ENCODE results near the gene RPS21. TPM values are rescaled to one million over a fixed set of nuclear protein-coding genes. Genes with fewer than 3 reads are reported as not detected.

RPS21 gene
- total and polyA plus RNA-seq, 2 of the 4 experiments (the other 2 are of a cell fraction), result 2,710 to 4,298 TPM

- dilution Hi-C loops (cut with HindIII; ENCODE audit: low sequenced_read_pairs, unreplicated experiment), result no loop called here
- CTCF ChIA-PET, result no interaction called here
- Histone ChIP-seq H3K9me3 (ENCODE audit: control insufficient read depth, insufficient read depth, low read length) (no peaks in the 10 kb centered on the region), H3K4me1 (ENCODE audit: control insufficient read depth, insufficient read depth, low read length) (peaks cover 6% of the 10 kb centered on the region; the same call in 1 of the 2 replicates), H3K9ac (ENCODE audit: low read depth, low read length) (no peak overlapping the region), H3K4me2 (ENCODE audit: low read depth, low read length) (no peak overlapping the region), H3K36me3 (ENCODE audit: control insufficient read depth, insufficient read depth, low read length) (no peaks in the 10 kb centered on the region), H4K5ac (ENCODE audit: low read depth, low read length) (no peak overlapping the region), H3K9me1 (ENCODE audit: insufficient read depth, low read length) (no peaks in the 10 kb centered on the region), H3K18ac (ENCODE audit: low read depth, low read length) (no peak overlapping the region), H3K4me3 (ENCODE audit: insufficient read depth, low read depth, low read length) (no peak overlapping the region), H3K27ac (ENCODE audit: insufficient read depth, low read length) (no peak overlapping the region), H3K14ac (replicated peaks; ENCODE audit: low read depth, low read length) (no peak overlapping the region), H2AFZ (replicated peaks; ENCODE audit: low read length, poor library complexity) (peak overlapping the region; percentile 74), H2BK20ac (ENCODE audit: low read depth, low read length) (no peak overlapping the region), H2AK5ac (ENCODE audit: low read depth, low read length) (no peak overlapping the region), H3K27me3 (ENCODE audit: control insufficient read depth, insufficient read depth, low read length) (peaks cover 8% of the 10 kb centered on the region; the same call in 1 of the 2 replicates), H2BK15ac (ENCODE audit: low read depth, low read length) (no peak overlapping the region), H3K4ac (ENCODE audit: low read depth, low read length) (no peak overlapping the region), H4K91ac (ENCODE audit: insufficient read depth, low read depth, low read length) (no peak overlapping the region), H4K20me1 (ENCODE audit: insufficient read depth, low read length) (no peaks in the 10 kb centered on the region; the same call in 1 of the 2 replicates), H4K8ac (ENCODE audit: low read depth in 2 of 2, low read length in 2 of 2) (no peak overlapping the region), H3K56ac (ENCODE audit: extremely low read depth, insufficient read depth, low read length) (no peak overlapping the region), H3K79me1 (ENCODE audit: low read depth in 1 of 2, low read length in 2 of 2) (peaks cover 4 to 14% of the 10 kb centered on the region in 2 experiments; a peak in 1 of 4 replicates), H3K23ac (ENCODE audit: low read depth, low read length) (no peak overlapping the region), H2BK120ac (ENCODE audit: low read depth, low read length) (no peak overlapping the region), H2BK5ac (ENCODE audit: low read depth, low read length, poor library complexity, severe bottlenecking) (no peak overlapping the region), H2AK9ac (replicated peaks; ENCODE audit: low read depth, low read length, poor library complexity) (no peak overlapping the region)
- TF ChIP-seq SMC3 (IDR thresholded peaks at IDR 0.05; ENCODE audit: low read depth, low read length) (peak; percentile 29; the same call in 1 of the 2 replicates), RAD21 (IDR thresholded peaks at IDR 0.05; ENCODE audit: low read length) (peak; percentile 51), MAFK (IDR thresholded peaks at IDR 0.05; ENCODE audit: low read depth, low read length) (no peak), CTCF (conservative IDR thresholded peaks at IDR 0.05; ENCODE audit: low read depth, low read length) (peak; percentile 52), CHD1 (IDR thresholded peaks at IDR 0.05; ENCODE audit: low read depth, low read length) (no peak), NFE2L2 (IDR thresholded peaks at IDR 0.05; ENCODE audit: low read depth, low read length) (no peak), FOS (IDR thresholded peaks at IDR 0.05; ENCODE audit: low read depth, low read length) (no peak), RFX5 (IDR thresholded peaks at IDR 0.05; ENCODE audit: low read depth, low read length) (no peak), MXI1 (IDR thresholded peaks at IDR 0.05; ENCODE audit: borderline replicate concordance, low read depth, low read length) (no peak), CEBPB (IDR thresholded peaks at IDR 0.05; ENCODE audit: low read depth, low read length) (no peak), POLR2A (IDR thresholded peaks at IDR 0.05; ENCODE audit: low read depth, low read length) (no peak), USF2 (IDR thresholded peaks at IDR 0.05; ENCODE audit: low read depth, low read length) (no peak), MAZ (IDR thresholded peaks at IDR 0.05; ENCODE audit: borderline replicate concordance, low read depth, low read length) (peak; percentile 42; the same call in 1 of the 2 replicates), BHLHE40 (IDR thresholded peaks at IDR 0.05; ENCODE audit: low read depth, low read length) (0 out of 2 replicates have a peak, but pooled peaks have one; percentile 11), RCOR1 (IDR thresholded peaks at IDR 0.05; ENCODE audit: insufficient replicate concordance, low read length) (no peak)
- no peak for DNase-seq
- WGBS, 2 experiments (ENCODE audit: extremely low coverage in 2 of 2, insufficient read length in 1 of 2), result 22% methylated on average over 11 of the region's 30 CpGs; no CpG with 5 or more reads in 1 of the 2 experiments
- intact Hi-C loops (cut with micrococcal nuclease), result loop anchor here (1.0 kb wide), 2 partner anchors 86 to 207 kb away; no protein-coding TSS in a partner anchor
- no TSS peak for BruUV-seq (replicated peaks)
- POLR2A ChIA-PET (ENCODE audit: unreplicated experiment), result interaction anchor here (0.6 kb wide), 1 partner anchor 24 kb away, joined by 4 read pairs; no protein-coding TSS in a partner anchor
- in situ Hi-C loops (cut with MboI; ENCODE audit: low sequenced_read_pairs), result no loop called here
- no peak for ATAC-seq (ENCODE audit: low read depth)
These were observed 23.2 kb downstream of the RPS21 start for GRCh38 chr20:62409931-62410745.

Measured in IMR-90 (cell line).